Neural cell (in vitro differentiated cells): ENCODE data around the gene ITFG1. TPM values are rescaled to one million over a fixed set of nuclear protein-coding genes. Genes with fewer than 3 reads are reported as not detected.

Experiments
- H2AFZ ChIP-seq: fragments of 200-600, 300-800 bp; sonication (generic), shearing (Covaris generic); 2 replicates; pipeline ENCODE4 v1.6.0; 2014; ENCODE audit warnings: low read depth, mild to moderate bottlenecking, antibody characterized with exemption, low read length, moderate library complexity
- H3F3A ChIP-seq: fragments of 200-600 bp; shearing (Covaris generic); 2 replicates; pipeline ENCODE4 v1.6.1; 2016; ENCODE audit warnings: mild to moderate bottlenecking, moderate library complexity, mixed read lengths, antibody characterized with exemption, low read length; ENCODE audit not compliant: insufficient read depth, poor library complexity, severe bottlenecking
- H3K27ac ChIP-seq: fragments of 200-600, 300-800 bp; sonication (generic), shearing (Covaris generic); 2 replicates; pipeline ENCODE4 v1.5.1; 2014; ENCODE audit warnings: mild to moderate bottlenecking, low read length, moderate library complexity
- H3K27me3 ChIP-seq: fragments of 300-800, 200-600 bp; sonication (generic), shearing (Covaris generic); 2 replicates; pipeline ENCODE4 v1.6.0; 2014; ENCODE audit warnings: mild to moderate bottlenecking, low read depth, low read length, moderate library complexity; ENCODE audit not compliant: insufficient read depth
- H3K36me3 ChIP-seq: fragments of 300-800, 200-600 bp; sonication (generic), shearing (Covaris generic); 2 replicates; pipeline ENCODE4 v1.5.1; 2014; ENCODE audit warnings: mild to moderate bottlenecking, antibody characterized with exemption, low read length, moderate library complexity; ENCODE audit not compliant: insufficient read depth
- H3K4me2 ChIP-seq: fragments of 300-800, 200-600 bp; sonication (generic), shearing (Covaris generic); 2 replicates; pipeline ENCODE4 v1.6.0; 2014; ENCODE audit warnings: mild to moderate bottlenecking, low read length
- H3K4me3 ChIP-seq: fragments of 300-800, 200-600 bp; sonication (generic), shearing (Covaris generic); 2 replicates; pipeline ENCODE4 v1.5.1; 2014; ENCODE audit warnings: mild to moderate bottlenecking, low read length, moderate library complexity
- H3K79me2 ChIP-seq: fragments of 200-600 bp; shearing (Covaris generic); replicated peaks from 2 replicates; pipeline ENCODE4 v1.6.0; 2014; ENCODE audit warnings: mild to moderate bottlenecking, low read length, moderate library complexity; ENCODE audit not compliant: insufficient read depth
- H3K9ac ChIP-seq: fragments of 300-800, 200-600 bp; sonication (generic), shearing (Covaris generic); 2 replicates; pipeline ENCODE4 v1.6.1; 2016; ENCODE audit warnings: mild to moderate bottlenecking, low read length, mixed read lengths
- H3K9me2 ChIP-seq: fragments of 200-600 bp; shearing (Covaris generic); 2 replicates; pipeline ENCODE4 v1.6.1; 2016; ENCODE audit warnings: mild to moderate bottlenecking, low read length, mixed read lengths; ENCODE audit not compliant: insufficient read depth
- H3K9me3 ChIP-seq: fragments of 200-600, 300-800 bp; sonication (generic), shearing (Covaris generic); 2 replicates; pipeline ENCODE4 v1.6.1; 2016; ENCODE audit warnings: mild to moderate bottlenecking, mixed run types, low read length, moderate library complexity, mixed read lengths
- H4K20me1 ChIP-seq: fragments of 200-600 bp; shearing (Covaris generic); 2 replicates; pipeline ENCODE4 v1.6.1; 2016; ENCODE audit warnings: mild to moderate bottlenecking, mixed run types; ENCODE audit not compliant: insufficient read depth
- CTCF ChIP-seq: fragments of 450-650 bp; IDR thresholded peaks from 2 replicates; pipeline ENCODE4 v1.5.1; 2014; ENCODE audit warnings: antibody characterized with exemption, mild to moderate bottlenecking, moderate library complexity; ENCODE audit not compliant: poor library complexity, severe bottlenecking
- EP300 ChIP-seq: fragments of 450-650 bp; conservative IDR thresholded peaks from 2 replicates; pipeline ENCODE4 v1.6.1; 2014; ENCODE audit warnings: antibody characterized with exemption, mild to moderate bottlenecking, moderate library complexity; ENCODE audit not compliant: poor library complexity, severe bottlenecking
- EZH2 ChIP-seq: fragments of 200-600, 300-800 bp; shearing (Covaris generic), sonication (generic); IDR thresholded peaks from 2 replicates; pipeline ENCODE4 v1.6.1; 2014; ENCODE audit warnings: antibody characterized with exemption, low read length, borderline replicate concordance, mild to moderate bottlenecking; ENCODE audit not compliant: insufficient read depth, poor library complexity, severe bottlenecking
- MXI1 ChIP-seq: fragments of 450-650 bp; conservative IDR thresholded peaks from 2 replicates; pipeline ENCODE4 v1.6.1; 2014; ENCODE audit warnings: antibody characterized with exemption, mild to moderate bottlenecking; ENCODE audit not compliant: poor library complexity, severe bottlenecking
- POLR2AphosphoS5 ChIP-seq: IDR thresholded peaks from 2 replicates; pipeline ENCODE4 v1.6.1; 2012
- RAD21 ChIP-seq: fragments of 450-650 bp; conservative IDR thresholded peaks from 2 replicates; pipeline ENCODE4 v1.6.1; 2014; ENCODE audit warnings: antibody characterized with exemption, mild to moderate bottlenecking, moderate library complexity
- SMC3 ChIP-seq: fragments of 450-650 bp; conservative IDR thresholded peaks from 2 replicates; pipeline ENCODE4 v1.6.1; 2014; ENCODE audit warnings: antibody characterized with exemption, mild to moderate bottlenecking, moderate library complexity; ENCODE audit not compliant: poor library complexity
- TAF1 ChIP-seq: IDR thresholded peaks from 2 replicates; pipeline ENCODE4 v1.6.1; 2012; ENCODE audit warnings: low read depth
- polyA minus RNA-seq: library from RNA; depleted of rRNA, polyadenylated mRNA; stranded (reverse); fragments of >200 nt; gene quantifications from 2 replicates; pipeline ENCODE4 v1.2.3, GENCODE V29; 2014
- polyA plus RNA-seq: library from polyadenylated mRNA; depleted of rRNA; stranded (reverse); fragments of >200 nt; gene quantifications from 2 replicates; pipeline ENCODE4 v1.2.3, GENCODE V29; 2014
- TF ChIP-seq, protein P1 (sequence below): IDR thresholded peaks from 2 replicates; pipeline ENCODE4 v1.6.1; 2012; ENCODE audit warnings: borderline replicate concordance

Gene ITFG1
- 143 and 155 TPM in 2 replicates for polyA plus RNA-seq
- polyA minus RNA-seq, result 176 and 179 TPM in 2 replicates

DNA sequence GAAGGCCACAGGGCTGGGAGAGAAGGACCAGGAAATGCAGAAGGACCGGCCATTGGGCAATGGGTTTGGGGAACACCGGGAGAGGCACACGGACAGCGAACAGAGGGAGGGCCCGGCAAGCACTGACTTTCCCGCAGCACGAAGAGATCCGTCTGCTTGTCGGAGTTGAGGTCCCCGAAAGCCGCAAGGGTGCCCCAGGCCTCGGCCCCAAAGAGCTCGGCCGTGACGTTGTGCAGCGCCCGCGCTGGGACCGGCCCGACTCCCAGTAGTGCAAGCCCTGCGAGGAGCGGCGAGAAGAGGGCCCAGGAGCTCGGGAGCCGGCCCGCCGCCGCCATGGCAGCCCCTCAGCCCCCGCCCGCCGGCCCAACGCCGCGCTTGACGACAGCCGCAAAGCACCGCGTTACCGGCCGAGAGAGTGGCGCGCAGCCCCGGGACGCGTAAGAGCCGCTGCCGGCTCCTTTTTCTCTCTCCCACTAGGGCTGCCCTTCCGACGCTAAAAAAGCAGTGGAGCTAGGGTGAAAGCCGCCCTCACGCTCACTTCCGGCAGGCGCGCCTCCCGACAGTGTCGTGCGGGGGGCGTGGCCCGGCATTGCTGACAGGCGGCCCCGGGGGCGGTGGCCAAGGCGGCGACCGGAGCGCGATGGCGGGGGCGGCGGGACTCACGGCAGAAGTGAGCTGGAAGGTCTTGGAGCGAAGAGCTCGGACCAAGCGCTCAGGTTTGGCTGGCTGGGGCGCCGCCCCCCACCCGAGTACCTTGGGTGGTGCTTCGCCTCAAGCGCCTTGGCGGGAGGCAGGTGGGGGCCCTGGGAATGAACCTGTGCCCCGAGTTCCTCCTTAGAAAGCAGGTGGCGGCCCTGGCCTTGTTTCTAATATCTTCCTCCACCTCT is at the start of gene ITFG1, which contains the start of gene PHKB:
ITFG1 (minus strand) TSS at position 353 of the 887 bp plus-strand sequence; CDS start at position 335, 18 bp downstream.
PHKB (plus strand) TSS at position 621 of the 887 bp plus-strand sequence; CDS start at position 641, 20 bp downstream.
- H3F3A ChIP-seq, result no peaks in the 10 kb centered on the region
- H3K27ac ChIP-seq, result peak within 1 kb of the TSS; percentile 88
- H3K9me2 ChIP-seq, result no peaks in the 10 kb centered on the region
- H3K36me3 ChIP-seq, result no peaks in the 10 kb centered on the region
- H3K27me3 ChIP-seq, result no peaks in the 10 kb centered on the region
- peak within 1 kb of the TSS; percentile 90 for H3K4me2 ChIP-seq
- H3K9me3 ChIP-seq, result no peaks in the 10 kb centered on the region
- H3K4me3 ChIP-seq, result peak within 1 kb of the TSS; percentile 87
- peak within 1 kb of the TSS; percentile 81 for H2AFZ ChIP-seq
- TF ChIP-seq CTCF, result peak; percentile 57
- TF ChIP-seq, protein P1, sequence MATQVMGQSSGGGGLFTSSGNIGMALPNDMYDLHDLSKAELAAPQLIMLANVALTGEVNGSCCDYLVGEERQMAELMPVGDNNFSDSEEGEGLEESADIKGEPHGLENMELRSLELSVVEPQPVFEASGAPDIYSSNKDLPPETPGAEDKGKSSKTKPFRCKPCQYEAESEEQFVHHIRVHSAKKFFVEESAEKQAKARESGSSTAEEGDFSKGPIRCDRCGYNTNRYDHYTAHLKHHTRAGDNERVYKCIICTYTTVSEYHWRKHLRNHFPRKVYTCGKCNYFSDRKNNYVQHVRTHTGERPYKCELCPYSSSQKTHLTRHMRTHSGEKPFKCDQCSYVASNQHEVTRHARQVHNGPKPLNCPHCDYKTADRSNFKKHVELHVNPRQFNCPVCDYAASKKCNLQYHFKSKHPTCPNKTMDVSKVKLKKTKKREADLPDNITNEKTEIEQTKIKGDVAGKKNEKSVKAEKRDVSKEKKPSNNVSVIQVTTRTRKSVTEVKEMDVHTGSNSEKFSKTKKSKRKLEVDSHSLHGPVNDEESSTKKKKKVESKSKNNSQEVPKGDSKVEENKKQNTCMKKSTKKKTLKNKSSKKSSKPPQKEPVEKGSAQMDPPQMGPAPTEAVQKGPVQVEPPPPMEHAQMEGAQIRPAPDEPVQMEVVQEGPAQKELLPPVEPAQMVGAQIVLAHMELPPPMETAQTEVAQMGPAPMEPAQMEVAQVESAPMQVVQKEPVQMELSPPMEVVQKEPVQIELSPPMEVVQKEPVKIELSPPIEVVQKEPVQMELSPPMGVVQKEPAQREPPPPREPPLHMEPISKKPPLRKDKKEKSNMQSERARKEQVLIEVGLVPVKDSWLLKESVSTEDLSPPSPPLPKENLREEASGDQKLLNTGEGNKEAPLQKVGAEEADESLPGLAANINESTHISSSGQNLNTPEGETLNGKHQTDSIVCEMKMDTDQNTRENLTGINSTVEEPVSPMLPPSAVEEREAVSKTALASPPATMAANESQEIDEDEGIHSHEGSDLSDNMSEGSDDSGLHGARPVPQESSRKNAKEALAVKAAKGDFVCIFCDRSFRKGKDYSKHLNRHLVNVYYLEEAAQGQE, result peak; percentile 53
- peak; percentile 85 for TF ChIP-seq POLR2AphosphoS5
- TF ChIP-seq EZH2, result no peak
- TF ChIP-seq SMC3, result peak; percentile 57
- peak; percentile 75 for TF ChIP-seq MXI1
- peak; percentile 94 for TF ChIP-seq TAF1
- peak; percentile 62 for TF ChIP-seq RAD21
- no peak for TF ChIP-seq EP300
- H4K20me1 ChIP-seq, result no peaks in the 10 kb centered on the region
- peaks cover 28% of the 10 kb centered on the region for H3K79me2 ChIP-seq
- H3K9ac ChIP-seq, result peak within 1 kb of the TSS; percentile 88

DNA sequence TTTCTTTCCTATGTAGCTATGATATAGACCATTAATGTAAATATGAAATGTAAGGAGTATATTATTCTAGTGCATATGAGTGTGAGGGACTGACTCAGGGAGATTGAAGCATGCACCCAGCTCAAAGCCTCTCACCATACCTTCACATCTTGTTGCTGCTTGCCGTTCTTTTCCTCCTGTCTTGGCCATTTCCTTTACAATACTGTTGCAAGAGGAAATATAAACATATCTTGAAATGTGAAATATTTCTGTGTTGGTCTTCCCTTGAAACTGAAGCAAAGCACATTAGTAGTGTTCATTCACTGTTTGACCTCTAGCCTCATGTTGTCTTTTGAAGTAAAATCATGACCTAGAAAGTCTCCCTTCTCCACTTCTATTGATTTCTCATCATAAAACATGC is 46.8 kb upstream of the ITFG1 start:
- H3K9ac ChIP-seq, result no peak overlapping the region
- no peak overlapping the region for H3K4me3 ChIP-seq
- no peak overlapping the region for H3K4me2 ChIP-seq
- H3K27ac ChIP-seq, result no peak overlapping the region
- TF ChIP-seq TAF1, result no peak
- TF ChIP-seq, protein P1, result no peak
- no peak for TF ChIP-seq EZH2
- no peak for TF ChIP-seq CTCF
- no peak for TF ChIP-seq POLR2AphosphoS5
- no peak for TF ChIP-seq MXI1
- no peak for TF ChIP-seq RAD21
- H3K9me3 ChIP-seq, result no peaks in the 10 kb centered on the region
- H3K79me2 ChIP-seq, result no peaks in the 10 kb centered on the region
- no peaks in the 10 kb centered on the region for H3K9me2 ChIP-seq
- H4K20me1 ChIP-seq, result no peaks in the 10 kb centered on the region
- H3F3A ChIP-seq, result no peaks in the 10 kb centered on the region
- no peak overlapping the region for H2AFZ ChIP-seq
- H3K27me3 ChIP-seq, result no peaks in the 10 kb centered on the region
- peaks cover under 1% of the 10 kb centered on the region for H3K36me3 ChIP-seq
